HUES64 (cell line): ENCODE measurements around the gene WDR38.

Experiments used
- H3K27ac ChIP-seq: 2 replicates; pipeline ENCODE4 v1.7.0; 2013; ENCODE audit warnings: low read depth, low read length, inconsistent platforms
- H3K27me3 ChIP-seq: 2 replicates; pipeline ENCODE4 v1.6.1; 2013; ENCODE audit warnings: mild to moderate bottlenecking, low read length; ENCODE audit not compliant: insufficient read depth
- H3K36me3 ChIP-seq: 2 replicates; pipeline ENCODE4 v1.6.1; 2013; ENCODE audit warnings: mild to moderate bottlenecking, low read length; ENCODE audit not compliant: insufficient read depth
- H3K4me1 ChIP-seq: 2 replicates; pipeline ENCODE4 v1.6.1; 2013; ENCODE audit warnings: mild to moderate bottlenecking, low read length, moderate library complexity; ENCODE audit not compliant: insufficient read depth
- H3K4me3 ChIP-seq: 2 replicates; pipeline ENCODE4 v1.5.1; 2013; ENCODE audit warnings: mild to moderate bottlenecking, low read length, moderate library complexity
- H3K9ac ChIP-seq: 2 replicates; pipeline ENCODE4 v1.6.1; 2013; ENCODE audit warnings: mild to moderate bottlenecking, low read depth, low read length
- H3K9me3 ChIP-seq: 2 replicates; pipeline ENCODE4 v1.6.1; 2013; ENCODE audit warnings: low read depth, low read length; ENCODE audit not compliant: insufficient read depth
- whole genome bisulfite sequencing: fragments of 150-250, 120-280 bp; methylation state at CpG from one replicate; pipeline ENCODE4 v1.1.7; 2013; ENCODE audit warnings: missing lambda C conversion rate; 5-methylcytosine and 5-hydroxymethylcytosine counted together

Gene WDR38

DNA sequence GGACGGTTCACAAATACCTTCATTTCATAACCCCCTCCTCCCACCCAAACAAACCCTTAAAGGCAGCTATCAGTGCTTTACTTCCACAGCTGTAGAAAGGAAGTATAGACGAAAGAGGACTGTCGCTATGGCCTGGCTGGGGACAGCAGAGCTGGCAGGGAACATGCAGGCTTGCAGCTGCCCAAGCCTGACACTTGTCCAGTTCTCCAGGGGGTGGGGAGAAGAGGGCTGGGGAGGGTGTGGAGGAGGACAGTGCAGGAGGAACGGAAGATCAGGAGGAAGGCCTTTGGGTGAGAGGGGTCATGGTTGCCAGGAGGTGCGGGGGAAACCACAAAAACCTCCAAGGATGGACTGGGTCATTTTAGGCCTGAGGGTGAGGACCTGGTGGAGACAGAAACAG is 34.6 kb downstream of the WDR38 start:
- 95% methylated on average over 4 of the region's 5 CpGs for WGBS
- no peak overlapping the region for H3K27ac ChIP-seq

DNA sequence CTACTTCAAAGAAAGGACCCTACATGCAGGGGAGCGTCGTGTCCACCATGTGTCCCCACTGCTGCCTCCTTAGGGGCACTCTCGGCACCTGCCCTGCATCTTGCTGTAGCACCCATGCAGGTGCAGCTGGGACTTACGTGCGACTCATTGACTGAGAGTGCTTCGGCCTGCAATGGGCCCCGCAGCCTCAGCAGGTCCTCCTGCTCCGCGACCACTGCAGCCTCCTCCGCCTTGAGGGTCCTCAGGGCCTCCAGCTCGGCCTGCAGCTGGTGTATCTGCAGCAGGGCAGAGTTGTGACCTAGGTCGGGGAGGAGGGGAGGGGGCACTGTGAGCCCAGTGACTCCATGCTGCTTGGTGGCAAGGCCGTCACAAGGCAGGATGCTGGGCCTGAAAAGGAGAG is 35.7 kb downstream of the WDR38 start:
- H3K4me3 ChIP-seq, result no peak overlapping the region
- H3K27me3 ChIP-seq, result no peaks in the 10 kb centered on the region
- WGBS, result 94% methylated on average over 13 of the region's 13 CpGs
- H3K9ac ChIP-seq, result no peak overlapping the region
- H3K36me3 ChIP-seq, result peaks cover 27% of the 10 kb centered on the region
- peaks cover 3% of the 10 kb centered on the region; the same call in 1 of the 2 replicates for H3K4me1 ChIP-seq
- H3K27ac ChIP-seq, result no peak overlapping the region
- no peaks in the 10 kb centered on the region for H3K9me3 ChIP-seq

More for the DNA sequence above, 34.6 kb downstream of the WDR38 start:
- no peaks in the 10 kb centered on the region for H3K27me3 ChIP-seq
- H3K36me3 ChIP-seq, result peaks cover 27% of the 10 kb centered on the region
- H3K4me1 ChIP-seq, result peaks cover 3% of the 10 kb centered on the region; the same call in 1 of the 2 replicates
- H3K9ac ChIP-seq, result no peak overlapping the region
- H3K4me3 ChIP-seq, result no peak overlapping the region
- H3K9me3 ChIP-seq, result no peaks in the 10 kb centered on the region

DNA sequence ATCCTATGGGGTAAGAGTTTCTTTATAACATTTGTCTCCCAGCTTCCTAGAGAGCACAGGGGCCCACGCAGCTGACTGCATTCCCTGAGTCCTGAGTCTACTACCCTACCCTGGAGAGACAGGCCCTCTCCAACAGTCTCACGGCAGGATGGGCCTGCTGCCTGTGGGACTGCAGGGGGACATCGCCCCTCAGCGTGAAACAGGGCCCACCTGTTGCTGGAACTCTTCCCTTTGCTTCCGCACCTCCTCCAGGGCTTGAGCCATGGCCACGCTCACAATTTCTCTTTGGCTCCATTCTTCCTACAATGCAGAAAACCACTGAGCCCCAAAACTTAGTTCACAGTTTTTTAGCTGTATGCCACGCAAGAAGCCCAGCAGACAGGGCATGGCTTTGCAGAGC is 36.9 kb downstream of the WDR38 start:
- Histone ChIP-seq H3K36me3 (peaks cover 27% of the 10 kb centered on the region), H3K27ac (no peak overlapping the region), H3K27me3 (no peaks in the 10 kb centered on the region), H3K4me3 (no peak overlapping the region), H3K9ac (no peak overlapping the region), H3K9me3 (no peaks in the 10 kb centered on the region), H3K4me1 (peaks cover 5% of the 10 kb centered on the region; the same call in 1 of the 2 replicates)
- 96% methylated on average over 7 of the region's 7 CpGs for WGBS

DNA sequence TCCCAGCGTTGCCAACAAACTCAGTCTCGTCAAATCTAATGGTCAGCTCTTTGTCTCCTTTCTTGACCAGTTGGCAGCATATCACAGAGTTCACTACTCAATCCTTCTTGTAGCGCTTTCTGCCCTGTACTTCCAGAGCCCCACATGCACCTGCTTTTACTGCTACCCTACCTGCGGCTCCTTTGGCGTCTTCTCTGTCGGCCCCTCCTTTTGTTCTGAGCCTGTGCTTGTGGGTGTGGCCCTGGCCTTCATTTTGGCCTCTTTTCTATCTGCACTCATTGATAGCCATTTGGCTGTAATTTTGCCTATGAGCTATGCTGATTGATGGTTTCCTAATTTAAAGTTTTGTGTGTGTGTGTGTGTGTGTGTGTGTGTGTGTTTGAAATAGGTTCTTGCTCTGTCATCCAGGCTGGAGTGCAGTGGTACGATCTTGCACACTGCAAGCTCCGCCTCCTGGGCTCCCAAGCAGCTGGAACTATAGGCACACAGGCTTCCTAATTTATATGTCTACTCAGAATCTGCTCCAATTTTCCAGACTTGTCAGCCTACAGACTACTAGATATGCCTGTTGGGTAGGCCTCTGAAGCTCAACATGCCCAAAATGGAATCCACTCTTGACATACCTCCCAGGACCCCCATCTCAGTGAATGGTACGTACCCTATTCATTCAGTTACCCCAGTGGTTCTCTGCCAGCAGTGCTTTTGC is 40.9 kb downstream of the WDR38 start:
- no peaks in the 10 kb centered on the region for H3K9me3 ChIP-seq
- H3K27me3 ChIP-seq, result no peaks in the 10 kb centered on the region
- H3K4me3 ChIP-seq, result no peak overlapping the region
- WGBS, result 90% methylated on average over 9 of the region's 9 CpGs
- no peak overlapping the region for H3K27ac ChIP-seq
- H3K4me1 ChIP-seq, result peaks cover 5% of the 10 kb centered on the region; the same call in 1 of the 2 replicates
- H3K36me3 ChIP-seq, result peaks cover 25% of the 10 kb centered on the region
- H3K9ac ChIP-seq, result no peak overlapping the region

DNA sequence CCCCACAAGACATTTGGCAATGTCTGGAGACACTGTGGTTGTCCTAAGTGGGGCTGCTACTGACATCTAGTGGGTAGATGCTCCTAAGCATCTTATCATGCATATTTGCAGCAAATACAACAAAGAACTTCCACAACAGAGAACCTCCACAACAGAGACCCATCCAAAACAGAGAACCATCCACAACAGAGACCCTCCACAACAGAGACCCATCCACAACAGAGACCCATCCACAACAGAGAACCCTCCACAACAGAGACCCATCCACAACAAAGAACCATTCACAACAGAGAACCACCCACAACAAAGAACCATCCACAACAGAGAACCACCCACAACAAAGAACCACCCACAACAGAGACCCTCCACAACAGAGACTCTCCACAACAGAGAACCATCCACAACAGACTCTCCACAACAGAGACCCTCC is 41.5 kb downstream of the WDR38 start:
- H3K4me1 ChIP-seq, result peaks cover 5% of the 10 kb centered on the region; the same call in 1 of the 2 replicates
- H3K27me3 ChIP-seq, result no peaks in the 10 kb centered on the region
- H3K27ac ChIP-seq, result no peak overlapping the region
- H3K4me3 ChIP-seq, result no peak overlapping the region
- peaks cover 20% of the 10 kb centered on the region for H3K36me3 ChIP-seq
- H3K9ac ChIP-seq, result peak overlapping the region; percentile 17; the same call in 1 of the 2 replicates
- no peaks in the 10 kb centered on the region for H3K9me3 ChIP-seq

DNA sequence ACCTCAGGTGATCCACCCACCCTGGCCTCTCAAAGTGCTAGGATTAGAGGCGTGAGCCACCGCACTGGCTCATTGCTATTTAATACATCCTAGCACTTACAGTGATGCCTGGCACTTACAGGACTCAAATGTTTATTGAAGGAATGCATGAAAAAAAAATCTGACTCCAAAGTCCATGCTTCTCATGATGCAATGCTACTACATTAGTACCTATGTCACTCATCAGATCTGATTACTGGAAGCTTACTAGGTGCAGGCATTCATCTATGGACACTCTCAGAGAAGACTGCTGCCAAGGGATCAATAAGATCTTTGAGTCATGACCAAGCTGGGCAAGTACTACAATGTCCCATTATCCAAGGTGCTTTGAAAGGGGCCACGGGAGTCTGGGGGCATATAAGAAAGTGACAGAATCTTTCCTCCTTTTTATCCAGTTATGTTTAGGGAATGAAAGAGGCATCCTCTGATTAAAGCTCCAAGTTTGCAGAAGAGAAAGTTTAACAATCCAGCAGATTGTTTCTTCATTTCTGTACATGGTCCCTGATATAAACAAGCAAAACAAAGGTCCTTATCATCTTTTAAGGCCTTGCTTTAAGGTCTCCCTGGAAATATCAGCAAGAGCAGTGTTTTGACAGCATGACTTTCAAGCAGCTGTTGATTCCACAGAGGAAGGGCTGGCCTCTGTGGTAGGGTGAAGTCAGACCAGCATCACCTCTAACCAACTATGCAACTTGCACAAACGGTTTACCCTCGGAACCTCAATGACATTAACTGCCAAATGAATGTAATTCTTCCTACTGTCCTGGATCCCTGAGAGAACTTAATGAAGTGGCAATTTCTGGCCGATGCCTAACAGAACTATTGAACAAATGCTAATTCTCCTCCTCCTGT is 44.6 kb downstream of the WDR38 start:
- Histone ChIP-seq H3K36me3 (peaks cover 11% of the 10 kb centered on the region; the same call in 1 of the 2 replicates), H3K27ac (no peak overlapping the region), H3K9me3 (no peaks in the 10 kb centered on the region), H3K27me3 (no peaks in the 10 kb centered on the region), H3K4me3 (no peak overlapping the region), H3K4me1 (peaks cover 5% of the 10 kb centered on the region; the same call in 1 of the 2 replicates), H3K9ac (no peak overlapping the region)
- 91% methylated on average over 6 of the region's 6 CpGs for WGBS

DNA sequence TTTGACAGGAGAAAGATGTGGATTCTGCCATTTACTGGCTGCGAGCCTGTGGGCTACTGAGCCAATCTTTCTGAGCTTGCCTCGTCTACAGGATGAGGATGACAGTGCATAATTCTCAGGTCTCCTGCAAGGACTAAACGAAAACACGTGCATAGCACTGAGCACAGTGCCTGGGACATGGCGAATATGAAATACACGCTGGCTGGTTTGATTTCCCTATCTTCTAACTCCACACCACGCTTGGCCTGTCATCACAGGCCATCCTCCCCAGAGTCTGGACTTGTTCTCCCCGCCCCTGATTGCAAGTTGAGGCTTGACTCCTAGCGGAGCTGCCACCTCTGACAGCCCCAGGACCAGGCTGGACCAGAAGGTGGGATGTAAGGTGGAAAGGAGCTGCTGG is 46.6 kb downstream of the WDR38 start:
- no peaks in the 10 kb centered on the region for H3K4me1 ChIP-seq
- no peaks in the 10 kb centered on the region for H3K9me3 ChIP-seq
- H3K9ac ChIP-seq, result no peak overlapping the region
- WGBS, result 94% methylated on average over 9 of the region's 9 CpGs
- no peak overlapping the region for H3K4me3 ChIP-seq
- H3K27me3 ChIP-seq, result no peaks in the 10 kb centered on the region
- H3K27ac ChIP-seq, result no peak overlapping the region
- H3K36me3 ChIP-seq, result peaks cover 11% of the 10 kb centered on the region; the same call in 1 of the 2 replicates

DNA sequence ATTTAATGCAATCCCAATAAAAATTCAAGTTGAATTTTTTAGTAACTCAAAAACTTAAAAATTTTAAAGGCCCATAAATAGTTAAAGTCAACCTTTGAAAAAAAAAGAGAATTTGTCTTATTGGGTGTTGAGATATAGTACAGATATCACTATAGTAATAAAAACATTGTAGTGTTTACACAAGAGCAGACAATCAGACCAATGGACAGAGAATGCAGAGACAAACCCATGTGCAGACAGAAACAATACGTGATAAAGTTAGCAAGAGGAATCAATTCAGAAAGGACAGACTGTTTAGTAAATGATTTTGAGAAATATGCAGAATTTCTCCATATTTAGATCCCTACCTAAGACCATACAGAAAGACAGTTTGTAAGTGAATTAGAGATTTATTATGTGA is 53.7 kb downstream of the WDR38 start:
- H3K9ac ChIP-seq, result no peak overlapping the region
- WGBS, result 90% methylated on average over 1 of the region's 1 CpG

More for the DNA sequence above, 53.7 kb downstream of the WDR38 start:
- Histone ChIP-seq H3K4me1 (no peaks in the 10 kb centered on the region), H3K4me3 (no peak overlapping the region), H3K36me3 (peaks cover 6% of the 10 kb centered on the region), H3K27me3 (no peaks in the 10 kb centered on the region), H3K27ac (no peak overlapping the region), H3K9me3 (no peaks in the 10 kb centered on the region)
